ENCODE measurements around the gene WDR55.
A peak's percentile ranks its signal among the peaks of the same experiment; 100 is the strongest.
"Not testable (repeated sequence)": the region's sequence is repeated elsewhere in the genome, so short reads cannot be mapped to it uniquely, and the experiment has no call there.

WDR55 gene

DNA sequence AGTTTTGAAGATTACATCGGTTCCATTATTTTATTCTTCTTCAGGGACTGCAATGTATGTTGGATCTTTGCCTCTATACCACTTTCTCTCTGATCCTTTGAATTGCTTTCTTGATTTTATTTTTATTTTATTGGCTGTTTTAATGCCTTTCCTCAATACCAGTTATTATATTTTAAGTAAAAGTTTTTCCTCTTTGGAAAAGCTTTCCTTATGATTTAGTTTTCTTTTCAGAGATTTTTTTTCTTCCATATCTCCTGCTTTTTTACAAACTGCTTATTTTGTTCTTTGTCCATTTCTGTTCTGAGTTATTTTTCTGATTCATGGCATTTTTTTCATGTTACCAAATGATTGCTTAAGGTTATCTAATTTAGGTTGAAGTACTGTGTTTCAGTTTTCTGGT is 47.1 kb downstream of the WDR55 start:
- TF ChIP-seq, protein P1, sequence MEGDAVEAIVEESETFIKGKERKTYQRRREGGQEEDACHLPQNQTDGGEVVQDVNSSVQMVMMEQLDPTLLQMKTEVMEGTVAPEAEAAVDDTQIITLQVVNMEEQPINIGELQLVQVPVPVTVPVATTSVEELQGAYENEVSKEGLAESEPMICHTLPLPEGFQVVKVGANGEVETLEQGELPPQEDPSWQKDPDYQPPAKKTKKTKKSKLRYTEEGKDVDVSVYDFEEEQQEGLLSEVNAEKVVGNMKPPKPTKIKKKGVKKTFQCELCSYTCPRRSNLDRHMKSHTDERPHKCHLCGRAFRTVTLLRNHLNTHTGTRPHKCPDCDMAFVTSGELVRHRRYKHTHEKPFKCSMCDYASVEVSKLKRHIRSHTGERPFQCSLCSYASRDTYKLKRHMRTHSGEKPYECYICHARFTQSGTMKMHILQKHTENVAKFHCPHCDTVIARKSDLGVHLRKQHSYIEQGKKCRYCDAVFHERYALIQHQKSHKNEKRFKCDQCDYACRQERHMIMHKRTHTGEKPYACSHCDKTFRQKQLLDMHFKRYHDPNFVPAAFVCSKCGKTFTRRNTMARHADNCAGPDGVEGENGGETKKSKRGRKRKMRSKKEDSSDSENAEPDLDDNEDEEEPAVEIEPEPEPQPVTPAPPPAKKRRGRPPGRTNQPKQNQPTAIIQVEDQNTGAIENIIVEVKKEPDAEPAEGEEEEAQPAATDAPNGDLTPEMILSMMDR (IDR thresholded peaks at IDR 0.05; ENCODE audit: insufficient read depth, low read length, poor library complexity, severe bottlenecking): no peak
- H3K4me3 ChIP-seq (replicated peaks; ENCODE audit: low read depth, low read length): no peak overlapping the region
- no peaks in the 10 kb centered on the region for H3K27me3 ChIP-seq (replicated peaks; ENCODE audit: control insufficient read depth, insufficient read depth, low read length)
- H3K36me3 ChIP-seq (ENCODE audit: control insufficient read depth, insufficient read depth, low read length): no peaks in the 10 kb centered on the region; the same call in 1 of the 2 replicates
- no peak for DNase-seq (ENCODE audit: extremely low read depth, insufficient read length)

DNA sequence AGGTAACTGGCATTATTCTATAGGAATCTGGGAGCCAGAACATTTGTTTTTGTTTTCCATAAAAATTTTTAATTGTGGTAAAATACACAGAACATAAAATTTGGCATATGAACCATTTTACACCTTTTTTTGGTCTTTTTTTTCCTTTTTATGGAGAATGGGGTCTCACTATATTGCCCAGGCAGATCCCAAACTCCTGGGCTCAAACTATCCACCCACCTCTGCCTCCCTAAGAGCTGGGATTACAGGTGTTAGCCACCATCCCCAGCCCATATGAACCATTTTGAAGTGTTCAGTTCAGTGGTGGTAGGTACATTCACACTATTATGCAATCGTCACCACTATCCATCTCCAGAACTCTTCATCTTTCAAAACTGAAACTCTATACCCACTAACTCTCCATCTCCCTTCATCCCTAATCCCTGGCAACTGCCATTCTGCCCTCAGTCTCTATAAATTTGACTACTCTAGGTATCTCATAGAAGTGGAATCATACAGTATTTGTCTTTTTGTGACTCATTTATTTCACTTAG is 48.9 kb downstream of the WDR55 start:
- DNase-seq (ENCODE audit: extremely low read depth, insufficient read length): no peak
- Histone ChIP-seq H3K27me3 (replicated peaks; ENCODE audit: control insufficient read depth, insufficient read depth, low read length) (no peaks in the 10 kb centered on the region), H3K4me3 (replicated peaks; ENCODE audit: low read depth, low read length) (no peak overlapping the region), H3K36me3 (ENCODE audit: control insufficient read depth, insufficient read depth, low read length) (no peaks in the 10 kb centered on the region)
- TF ChIP-seq, protein P1 (IDR thresholded peaks at IDR 0.05; ENCODE audit: insufficient read depth, low read length, poor library complexity, severe bottlenecking): no peak

DNA sequence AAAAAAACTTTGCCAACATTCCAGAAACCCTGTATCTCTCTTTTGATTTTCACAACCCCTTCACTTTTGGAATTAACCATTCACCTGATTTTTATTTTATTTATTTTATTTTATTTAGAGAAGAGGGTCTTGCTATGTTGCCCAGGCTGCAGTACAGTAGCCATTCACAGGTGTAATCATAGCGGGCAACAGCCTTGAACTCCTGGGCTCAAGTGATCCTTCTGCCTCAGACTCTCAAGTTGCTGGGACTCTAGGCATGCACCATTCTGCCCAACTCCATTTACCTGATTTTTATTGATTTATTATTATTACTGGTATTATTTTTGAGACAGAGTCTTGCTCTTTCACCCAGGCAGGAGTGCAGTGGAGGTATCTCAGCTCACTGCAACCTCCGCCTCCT is 51.5 kb downstream of the WDR55 start:
- not testable (repeated sequence) for H3K4me3 ChIP-seq (replicated peaks; ENCODE audit: low read depth, low read length); DNase-seq (ENCODE audit: extremely low read depth, insufficient read length); H3K36me3 ChIP-seq (ENCODE audit: control insufficient read depth, insufficient read depth, low read length); H3K27me3 ChIP-seq (replicated peaks; ENCODE audit: control insufficient read depth, insufficient read depth, low read length)

DNA sequence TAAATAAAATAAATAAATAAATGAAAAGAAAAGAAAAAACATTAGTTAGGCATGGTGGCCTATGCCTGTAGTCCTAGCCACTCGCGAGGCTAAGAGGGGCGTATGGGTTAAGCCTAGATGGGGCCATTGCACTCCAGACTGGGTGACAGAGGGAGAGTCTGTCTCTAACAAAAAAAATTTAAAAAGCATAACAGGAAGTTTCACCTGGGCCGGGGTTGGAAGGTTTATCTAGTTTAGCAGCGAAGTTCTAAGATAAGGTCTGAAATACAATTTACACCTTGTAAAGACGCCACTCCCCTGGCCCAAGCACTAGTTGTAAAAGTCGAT is 53.5 kb downstream of the WDR55 start:
- TF ChIP-seq, protein P1 (IDR thresholded peaks at IDR 0.05; ENCODE audit: insufficient read depth, low read length, poor library complexity, severe bottlenecking): no peak

DNA sequence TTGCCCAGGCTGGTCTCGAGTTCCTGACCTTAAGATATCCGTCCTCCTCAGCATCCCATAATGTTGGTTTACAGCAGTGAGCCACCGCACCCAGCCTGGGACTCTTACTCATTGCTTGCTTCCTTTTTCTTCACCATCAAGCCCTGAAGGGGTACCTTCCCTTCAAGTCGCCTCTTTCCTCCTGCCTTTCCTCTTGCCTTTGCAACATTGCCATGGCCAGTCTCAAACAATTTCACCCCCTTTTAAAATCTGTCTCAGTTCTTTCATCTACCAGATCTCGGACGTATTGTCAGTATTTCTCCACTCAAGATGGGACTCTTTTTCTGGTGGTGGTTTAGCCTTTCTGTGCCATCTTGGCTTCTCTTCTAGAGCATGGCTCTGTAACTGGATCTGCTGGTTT is 56.0 kb downstream of the WDR55 start:
- not testable (repeated sequence) for H3K4me3 ChIP-seq (replicated peaks; ENCODE audit: low read depth, low read length); H3K27me3 ChIP-seq (replicated peaks; ENCODE audit: control insufficient read depth, insufficient read depth, low read length); H3K36me3 ChIP-seq (ENCODE audit: control insufficient read depth, insufficient read depth, low read length); DNase-seq (ENCODE audit: extremely low read depth, insufficient read length)

More for the DNA sequence above, 53.5 kb downstream of the WDR55 start:
- H3K36me3 ChIP-seq (ENCODE audit: control insufficient read depth, insufficient read depth, low read length): no peaks in the 10 kb centered on the region
- no peak for DNase-seq (ENCODE audit: extremely low read depth, insufficient read length)
- H3K27me3 ChIP-seq (replicated peaks; ENCODE audit: control insufficient read depth, insufficient read depth, low read length): no peaks in the 10 kb centered on the region
- peak overlapping the region; percentile 39 for H3K4me3 ChIP-seq (replicated peaks; ENCODE audit: low read depth, low read length)

DNA sequence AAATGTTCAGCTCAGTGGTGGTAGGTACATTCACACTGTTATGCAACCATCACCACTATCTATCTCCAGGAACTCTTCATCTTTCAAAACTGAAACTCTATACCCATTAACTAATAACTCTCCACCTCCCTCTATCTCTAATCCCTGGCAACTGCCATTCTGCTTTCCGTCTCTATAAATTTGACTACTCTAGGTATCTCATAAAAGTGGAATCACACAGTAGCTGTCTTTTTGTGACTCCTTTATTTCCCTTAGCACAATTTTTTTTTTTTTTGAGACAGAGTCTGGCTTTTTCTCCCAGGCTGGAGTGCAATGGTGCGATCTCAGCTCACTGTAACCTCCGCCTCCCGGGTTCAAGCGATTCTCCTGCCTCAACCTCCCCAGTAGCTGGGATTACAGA is 56.7 kb downstream of the WDR55 start:
- H3K4me3 ChIP-seq (replicated peaks; ENCODE audit: low read depth, low read length); DNase-seq (ENCODE audit: extremely low read depth, insufficient read length); H3K27me3 ChIP-seq (replicated peaks; ENCODE audit: control insufficient read depth, insufficient read depth, low read length); H3K36me3 ChIP-seq (ENCODE audit: control insufficient read depth, insufficient read depth, low read length): not testable (repeated sequence)

All from GM06990 (cell line).